GM19395 (cell line): ENCODE measurements around the gene BAIAP2L1.

Experiments used
- ATAC-seq: cut with Tn5 transposase; IDR thresholded peaks from one replicate; pipeline ENCODE4 v1.9.1; 2021; ENCODE audit warnings: mild to moderate bottlenecking, moderate library complexity; ENCODE audit not compliant: unreplicated experiment

BAIAP2L1 gene

DNA sequence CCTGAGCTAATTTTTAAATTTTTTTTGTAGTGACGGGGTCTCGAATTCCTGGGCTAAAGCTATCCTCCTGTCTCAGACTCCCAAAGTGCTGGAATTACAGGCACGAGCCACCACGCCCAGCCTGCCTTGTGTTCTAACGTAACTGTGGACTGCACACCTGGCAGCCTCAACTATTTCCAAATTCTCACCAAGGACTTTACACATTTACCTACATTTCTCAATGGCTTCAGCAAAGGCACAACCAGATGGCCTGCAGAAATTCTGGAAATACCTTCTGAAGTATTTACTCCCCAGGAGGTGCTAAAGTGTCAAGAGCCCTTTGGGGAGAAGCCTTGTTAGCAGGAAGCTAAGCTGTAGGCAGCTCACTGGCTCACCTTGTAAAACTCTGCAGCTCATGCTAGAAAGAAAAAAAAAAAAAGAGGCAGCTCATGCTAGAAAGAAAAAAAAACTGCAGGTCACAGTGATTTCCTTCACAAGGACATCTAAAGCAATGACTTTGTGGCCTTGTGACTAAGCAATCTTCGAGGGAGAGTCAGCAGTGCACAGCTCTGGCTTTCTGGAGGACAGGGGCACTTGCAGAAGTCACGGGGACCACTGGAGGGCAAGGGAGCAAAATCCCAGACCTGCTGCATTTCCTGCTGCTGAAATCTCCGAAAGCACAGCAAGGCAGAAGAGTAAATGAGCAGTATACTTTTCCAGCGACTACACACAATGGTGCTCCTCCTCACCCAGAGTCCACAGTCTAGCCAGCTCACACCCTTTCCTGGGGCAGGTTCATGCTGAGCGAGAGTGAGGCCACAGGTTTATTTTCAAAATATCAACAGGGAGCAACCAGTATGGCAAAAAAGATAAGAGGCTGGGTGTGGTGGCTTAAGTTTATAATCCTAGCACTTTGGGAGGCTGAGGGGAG is 40.4 kb downstream of the BAIAP2L1 start:
- ATAC-seq, result no peak

DNA sequence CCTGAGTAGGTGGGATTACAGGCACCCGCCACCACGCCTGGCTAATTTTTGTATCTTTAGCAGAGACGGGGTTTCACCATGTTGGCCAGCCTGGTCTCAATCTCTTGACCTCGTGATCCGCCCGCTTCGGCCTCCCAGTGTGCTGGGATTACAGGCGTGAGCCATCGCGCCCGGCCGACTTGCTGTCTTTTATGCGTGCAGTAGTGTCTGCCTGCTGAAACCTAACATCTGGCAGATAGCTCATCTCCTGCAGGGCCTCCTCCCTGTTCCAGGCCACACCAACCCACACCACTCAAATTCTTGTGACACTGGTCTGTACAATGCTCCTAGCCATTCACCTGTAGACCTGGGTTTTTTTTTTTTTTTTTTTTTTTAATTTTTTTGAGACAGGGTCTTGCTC is 41.5 kb downstream of the BAIAP2L1 start:
- ATAC-seq, result no peak

DNA sequence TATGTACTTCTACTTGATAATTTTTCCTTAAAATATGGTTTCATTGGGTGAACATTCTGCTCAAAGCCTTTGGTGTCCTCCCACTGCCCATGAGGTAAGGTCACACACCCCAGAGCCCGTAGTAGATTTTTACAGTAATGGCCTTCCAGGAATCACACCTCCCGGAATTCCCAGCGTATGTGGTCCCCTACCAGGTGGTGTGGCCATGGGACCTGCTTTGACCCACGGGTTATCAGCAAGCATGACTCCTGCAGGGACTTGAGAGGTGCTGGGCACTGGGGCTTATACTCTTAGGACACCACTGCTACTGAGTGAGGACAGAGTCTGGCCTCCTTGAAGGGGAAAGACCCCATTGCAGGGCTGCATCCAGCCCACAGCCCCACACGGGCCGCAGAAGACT is 42.2 kb downstream of the BAIAP2L1 start:
- no peak for ATAC-seq

DNA sequence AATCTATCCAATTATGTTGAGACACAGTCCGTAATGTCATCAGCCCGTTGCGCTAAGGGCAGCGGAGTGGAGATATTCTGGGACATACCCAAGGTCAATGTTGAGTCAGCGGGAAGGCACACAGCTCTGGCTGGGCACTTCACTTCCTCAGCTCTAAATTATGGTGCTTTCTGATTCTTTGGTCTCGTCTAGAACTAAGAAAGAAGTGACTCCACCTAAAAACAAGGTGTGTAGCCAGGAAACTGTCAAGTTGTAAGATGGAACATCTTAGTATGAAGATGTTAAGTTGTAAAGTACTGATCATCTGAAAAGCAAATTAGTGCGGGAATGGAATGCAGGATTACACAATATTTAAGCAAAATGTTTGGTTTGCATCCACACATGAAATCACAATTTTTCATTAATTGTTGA is 43.1 kb downstream of the BAIAP2L1 start:
- no peak for ATAC-seq

DNA sequence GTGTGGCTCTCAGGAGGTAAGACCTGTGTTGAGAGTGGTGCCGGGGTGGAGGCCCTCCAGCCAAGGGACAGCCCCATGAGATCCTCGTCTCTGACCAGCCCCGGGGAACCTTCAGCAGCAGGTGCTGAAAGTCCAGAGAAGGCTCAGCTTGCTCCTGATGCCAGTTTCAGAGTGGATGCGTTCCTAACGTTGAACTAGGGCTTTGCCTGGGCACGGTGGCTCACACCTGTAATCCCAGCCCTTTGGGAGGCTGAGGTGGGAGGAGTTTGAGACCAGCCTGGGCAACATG is 45.7 kb downstream of the BAIAP2L1 start:
- no peak for ATAC-seq

DNA sequence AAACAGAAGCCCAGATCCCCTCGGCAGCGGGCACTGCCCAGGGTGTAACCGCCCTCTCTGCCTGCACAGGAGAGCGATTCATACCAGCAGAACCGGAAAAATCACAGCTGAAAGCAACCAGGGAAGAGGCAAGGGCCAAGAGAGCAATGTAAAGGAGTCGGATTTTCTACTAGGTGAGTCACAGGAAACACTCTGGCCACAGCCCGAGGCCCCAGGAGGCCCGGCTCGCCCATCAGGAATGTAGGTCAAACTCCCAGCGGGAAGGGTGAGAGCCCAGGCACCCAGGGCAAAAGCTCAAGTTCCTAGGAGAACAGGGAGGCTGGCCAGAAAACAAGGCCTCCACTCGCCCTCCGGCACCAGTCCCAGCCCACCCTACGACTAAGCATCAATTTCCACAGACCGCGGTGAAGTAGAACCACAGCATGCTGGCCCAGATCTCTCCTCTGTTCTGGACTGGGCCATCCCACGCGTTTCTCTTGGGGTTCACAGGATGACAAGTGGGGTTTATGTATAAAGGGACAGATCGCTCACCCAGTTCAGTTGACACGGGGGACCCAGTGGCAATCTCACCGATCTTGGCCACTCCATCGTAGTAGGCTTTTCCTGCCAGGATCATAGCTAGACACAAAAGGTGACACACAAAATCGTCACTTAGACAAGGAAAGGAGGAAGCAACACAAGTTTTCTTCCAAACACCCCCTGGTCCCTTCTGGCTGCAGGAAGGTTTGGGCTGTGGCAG is 46.2 kb downstream of the BAIAP2L1 start:
- no peak for ATAC-seq

DNA sequence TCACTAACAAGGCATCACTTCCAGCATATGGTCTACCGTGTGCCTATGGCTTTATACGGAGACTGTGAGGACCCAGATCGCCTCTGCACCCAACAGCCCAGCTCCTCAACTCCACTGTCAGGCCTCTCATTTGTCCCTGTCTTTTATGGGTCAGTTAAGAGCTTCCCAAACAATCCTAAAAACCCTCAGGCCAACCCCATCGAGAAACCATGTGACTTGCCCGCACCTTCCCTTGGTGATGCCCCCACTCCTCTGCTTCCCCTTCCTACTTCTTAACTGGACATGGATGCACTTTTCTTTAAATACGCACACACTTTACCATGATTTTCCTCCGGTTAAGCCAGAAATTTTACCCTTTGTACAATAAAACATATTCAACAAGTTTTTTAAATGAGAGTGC is 46.8 kb downstream of the BAIAP2L1 start:
- ATAC-seq, result no peak

DNA sequence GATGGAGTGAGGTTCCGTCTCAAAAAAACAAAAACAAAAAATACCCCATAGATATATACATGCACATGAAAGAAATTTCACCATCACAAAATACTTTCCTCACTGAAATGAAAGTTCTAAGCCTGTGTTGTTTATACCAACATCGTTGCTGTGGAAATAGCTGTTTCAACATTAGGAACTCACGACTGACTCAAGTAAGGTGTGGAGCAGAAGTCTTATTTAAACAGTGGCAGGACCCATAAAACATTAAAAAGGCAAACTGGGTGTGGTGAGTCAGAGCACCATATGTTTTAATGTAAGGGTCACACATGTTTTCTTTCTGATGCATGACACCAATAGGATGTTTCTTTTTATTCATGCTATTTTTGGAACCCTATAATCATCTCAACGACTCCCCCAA is 48.3 kb downstream of the BAIAP2L1 start:
- no peak for ATAC-seq

DNA sequence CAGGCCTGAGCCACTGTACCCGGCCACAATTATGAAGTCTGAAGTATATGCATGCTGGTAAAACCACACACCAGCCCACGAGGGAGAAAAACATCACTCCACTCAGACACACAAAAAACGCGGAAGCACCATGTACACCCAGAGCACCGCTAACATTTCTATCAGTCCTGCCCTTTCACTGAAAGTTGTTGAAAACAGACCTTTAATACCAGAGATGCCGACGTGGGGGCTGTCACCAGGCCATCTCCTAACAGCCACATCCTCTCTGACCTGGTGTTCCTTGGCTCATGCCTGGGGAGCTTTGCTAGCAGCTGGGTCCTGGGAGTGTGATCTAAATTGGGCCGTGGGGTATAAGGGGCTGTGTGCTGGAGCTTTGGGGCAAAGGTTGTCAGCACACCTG is 49.8 kb downstream of the BAIAP2L1 start:
- ATAC-seq, result no peak

DNA sequence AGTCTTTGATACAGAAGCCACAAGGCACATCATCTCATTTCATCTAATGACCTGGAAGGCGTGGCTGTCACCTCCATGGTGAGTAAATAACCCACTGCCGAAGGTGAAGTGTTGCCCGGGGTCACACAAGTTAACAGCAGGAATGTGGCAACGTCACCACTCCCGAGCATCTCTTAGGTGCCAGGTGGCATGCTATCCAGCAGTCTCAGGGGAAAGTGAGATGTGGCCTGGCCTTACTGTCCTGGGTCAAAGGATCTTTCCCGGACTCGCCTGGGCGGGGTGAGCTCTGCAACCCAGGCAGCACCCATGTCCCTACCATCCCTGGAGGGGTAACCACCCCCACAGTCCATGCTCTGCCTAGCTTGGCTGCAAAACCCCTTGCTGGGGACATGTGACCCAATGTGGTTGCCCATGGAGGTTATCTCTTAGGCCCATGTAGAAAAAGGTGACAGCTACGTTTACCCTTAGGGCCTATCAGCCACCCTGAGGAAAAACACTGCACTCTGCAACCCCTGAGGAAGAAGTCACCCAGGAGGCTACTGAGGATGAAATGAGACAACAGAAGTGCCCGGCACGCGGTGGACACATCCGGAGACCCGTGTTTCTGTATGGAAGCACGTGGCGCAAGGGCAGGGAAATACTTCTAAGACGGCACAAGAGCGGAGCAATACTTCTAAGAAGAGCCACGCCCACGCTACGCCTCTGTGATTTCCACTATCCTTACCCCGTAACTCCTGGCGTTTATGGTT is 52.0 kb downstream of the BAIAP2L1 start:
- ATAC-seq, result no peak

DNA sequence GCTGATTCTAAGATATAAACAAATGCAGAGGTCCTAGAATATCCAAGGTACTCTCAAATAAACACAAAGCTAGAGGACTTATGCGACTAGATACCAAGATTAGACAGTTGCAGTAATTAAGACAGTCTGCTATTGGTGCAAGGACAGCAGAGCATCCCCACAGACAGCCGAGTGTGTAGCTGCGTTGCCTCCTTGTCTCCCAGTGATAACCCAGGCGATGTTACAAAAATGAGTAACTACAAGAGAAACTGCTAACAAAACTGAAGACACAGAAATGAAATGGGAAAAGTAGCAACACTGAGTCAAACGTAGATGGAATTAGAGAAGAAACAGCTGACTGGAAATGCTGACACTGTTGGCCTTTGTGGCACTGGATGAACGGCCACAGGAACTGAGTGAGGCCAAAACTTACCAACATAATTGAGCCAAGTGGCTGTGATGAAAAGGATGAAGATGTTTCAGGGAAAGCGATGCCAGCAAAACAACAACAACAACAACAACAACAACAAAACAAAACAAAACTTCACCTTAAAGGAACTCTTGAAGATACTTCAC is 54.3 kb downstream of the BAIAP2L1 start:
- ATAC-seq, result no peak

DNA sequence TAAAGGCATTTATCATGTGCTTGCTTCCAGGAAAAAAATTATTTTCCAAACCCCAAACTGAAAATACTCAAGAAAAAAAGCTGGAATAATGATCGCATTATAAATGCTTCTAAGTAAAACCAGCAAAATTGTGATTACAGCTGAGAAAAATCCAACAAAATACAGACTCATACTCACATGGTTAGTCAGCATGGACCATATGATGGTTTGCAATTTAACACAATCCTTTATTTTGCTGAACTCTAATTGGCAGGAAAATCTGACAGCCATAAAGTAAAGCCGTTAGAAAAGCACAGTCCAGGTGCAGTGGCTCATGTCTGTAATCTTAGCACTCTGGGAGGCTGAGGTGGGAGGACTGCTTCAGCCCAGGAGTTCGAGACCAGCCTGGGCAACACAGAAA is 59.8 kb downstream of the BAIAP2L1 start:
- ATAC-seq, result no peak

DNA sequence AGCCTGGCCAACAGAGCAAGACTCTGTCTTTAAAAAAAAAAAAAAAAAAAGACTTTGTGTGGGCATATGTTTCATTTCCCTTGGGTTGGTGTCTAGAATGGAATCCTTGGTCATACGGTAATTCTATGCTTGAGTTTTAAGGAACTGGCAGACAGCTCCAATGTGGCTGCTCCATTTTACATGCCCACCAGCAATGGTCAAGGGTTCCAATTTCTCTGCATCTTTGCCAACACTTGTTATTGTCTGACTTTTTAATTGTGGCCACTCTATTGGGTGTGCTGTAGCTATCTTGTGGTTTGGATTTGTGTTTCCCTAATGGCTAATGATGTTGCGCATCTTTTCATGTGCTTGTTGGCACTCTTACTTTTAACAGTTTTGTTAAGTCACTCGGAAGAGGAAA is 61.8 kb downstream of the BAIAP2L1 start:
- ATAC-seq, result no peak

DNA sequence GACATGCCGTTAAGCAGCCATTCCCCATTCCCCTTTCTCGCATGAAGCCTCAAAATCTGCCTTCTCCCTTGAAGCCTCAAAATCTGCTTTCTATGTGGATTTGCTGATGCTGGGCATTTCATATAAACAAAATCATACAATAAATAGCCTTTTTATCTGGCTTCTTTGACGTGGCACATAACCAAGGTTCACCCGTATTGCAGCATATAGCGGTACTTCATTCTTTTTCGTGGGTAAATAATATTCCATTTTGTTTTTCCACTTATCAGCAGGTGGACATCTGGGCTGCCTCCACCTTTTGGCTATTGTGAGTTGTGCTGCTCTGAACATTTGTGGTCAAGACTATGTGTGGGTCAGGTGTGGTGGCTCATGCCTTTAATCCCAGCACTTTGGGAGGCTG is 62.4 kb downstream of the BAIAP2L1 start:
- no peak for ATAC-seq

DNA sequence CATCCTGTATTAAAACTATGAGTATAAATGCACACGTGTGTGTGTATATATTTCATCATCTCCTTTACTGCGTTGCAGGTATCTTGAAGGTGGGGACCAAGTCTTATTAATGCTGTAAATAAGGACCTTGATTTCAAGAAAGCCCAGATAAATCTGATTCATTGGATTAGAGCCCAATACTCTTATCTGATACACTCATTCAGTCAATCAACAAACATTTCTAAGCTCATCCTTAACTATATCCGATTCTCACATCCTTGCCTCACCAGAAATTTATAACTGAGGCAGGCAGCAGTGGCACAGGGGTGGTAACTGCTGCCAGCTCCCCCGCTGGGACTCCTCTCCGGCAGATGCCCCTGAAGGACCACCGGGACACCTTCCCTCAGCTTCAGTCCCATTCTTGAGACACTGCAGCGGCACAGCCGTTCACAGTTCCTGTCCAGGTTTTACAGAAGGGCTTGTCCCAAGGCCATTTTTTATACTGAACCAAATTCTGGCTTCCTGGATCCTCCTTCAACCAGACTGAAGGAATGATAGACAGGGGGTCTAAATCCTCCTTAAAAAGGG is 65.4 kb downstream of the BAIAP2L1 start:
- no peak for ATAC-seq

DNA sequence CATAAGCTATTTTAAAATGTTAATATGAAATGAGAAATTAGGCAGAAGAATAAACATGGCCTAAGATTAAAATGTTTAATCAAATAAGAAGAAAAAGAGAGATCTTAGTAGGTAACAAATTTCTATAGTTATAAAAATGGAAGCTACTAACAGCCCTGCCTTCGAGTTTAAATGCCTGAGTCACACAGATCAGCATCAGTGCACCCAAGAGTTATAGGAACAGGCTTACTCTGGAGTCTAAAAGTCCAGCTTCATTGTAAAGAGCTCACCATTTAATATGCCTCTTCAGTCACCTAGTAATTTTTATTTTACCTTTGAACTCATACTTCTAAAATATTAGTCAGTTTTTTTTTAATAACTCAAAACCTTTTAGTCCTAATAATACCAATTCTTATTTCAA is 66.8 kb downstream of the BAIAP2L1 start:
- ATAC-seq, result no peak

DNA sequence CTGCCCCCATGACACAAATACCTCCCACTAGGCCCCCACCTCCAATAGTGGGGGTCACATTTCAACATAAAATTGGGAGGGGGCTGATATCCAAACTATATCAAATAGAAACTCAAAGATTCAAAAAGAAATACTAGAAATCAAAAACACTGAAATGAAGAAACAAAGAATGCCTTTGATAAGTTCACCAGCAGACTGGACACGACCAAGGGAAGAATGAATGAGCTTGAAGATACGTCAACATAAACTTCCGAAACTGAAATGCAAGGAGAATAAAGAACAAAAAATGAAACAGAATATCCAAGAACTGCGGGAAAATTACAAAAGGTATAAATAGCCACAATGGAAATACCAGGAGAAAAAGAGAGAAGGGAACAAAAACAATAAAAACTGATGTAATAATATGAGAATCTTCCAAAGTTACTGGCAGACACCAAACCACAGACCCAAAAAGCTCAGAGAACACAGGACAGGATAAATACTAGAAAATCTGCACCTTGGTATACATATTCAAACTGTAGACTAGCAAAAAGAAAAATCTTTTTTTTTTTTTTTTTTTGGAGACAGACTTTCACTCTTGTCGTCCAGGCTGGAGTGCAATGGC is 69.9 kb downstream of the BAIAP2L1 start:
- no peak for ATAC-seq

DNA sequence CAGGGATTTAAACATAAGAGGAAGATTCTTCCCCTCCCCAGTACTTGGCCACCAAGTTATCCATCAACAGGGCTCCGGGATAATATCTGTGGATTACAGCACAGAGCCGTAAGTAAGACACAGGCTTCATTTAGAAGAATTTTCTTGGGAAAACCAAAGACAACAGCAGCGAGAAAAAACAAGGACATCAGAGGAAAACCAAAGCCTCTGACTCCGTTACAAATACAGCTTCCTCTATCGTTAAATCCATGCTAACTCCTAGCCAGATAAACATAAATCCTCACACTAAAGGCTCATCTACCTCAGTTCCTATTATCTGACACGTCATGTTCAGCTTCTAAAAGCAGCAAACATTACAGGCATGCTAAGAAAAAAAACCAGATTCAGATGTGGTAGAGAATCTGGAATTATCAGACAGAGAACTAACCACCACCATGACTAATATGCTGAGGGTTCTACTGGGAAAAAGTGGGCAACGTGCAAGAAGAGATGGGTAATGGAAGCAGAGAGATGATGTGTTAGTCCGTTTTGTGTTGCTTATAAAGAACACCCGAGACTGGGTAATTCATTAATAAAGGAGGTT is 71.0 kb downstream of the BAIAP2L1 start:
- ATAC-seq, result no peak

DNA sequence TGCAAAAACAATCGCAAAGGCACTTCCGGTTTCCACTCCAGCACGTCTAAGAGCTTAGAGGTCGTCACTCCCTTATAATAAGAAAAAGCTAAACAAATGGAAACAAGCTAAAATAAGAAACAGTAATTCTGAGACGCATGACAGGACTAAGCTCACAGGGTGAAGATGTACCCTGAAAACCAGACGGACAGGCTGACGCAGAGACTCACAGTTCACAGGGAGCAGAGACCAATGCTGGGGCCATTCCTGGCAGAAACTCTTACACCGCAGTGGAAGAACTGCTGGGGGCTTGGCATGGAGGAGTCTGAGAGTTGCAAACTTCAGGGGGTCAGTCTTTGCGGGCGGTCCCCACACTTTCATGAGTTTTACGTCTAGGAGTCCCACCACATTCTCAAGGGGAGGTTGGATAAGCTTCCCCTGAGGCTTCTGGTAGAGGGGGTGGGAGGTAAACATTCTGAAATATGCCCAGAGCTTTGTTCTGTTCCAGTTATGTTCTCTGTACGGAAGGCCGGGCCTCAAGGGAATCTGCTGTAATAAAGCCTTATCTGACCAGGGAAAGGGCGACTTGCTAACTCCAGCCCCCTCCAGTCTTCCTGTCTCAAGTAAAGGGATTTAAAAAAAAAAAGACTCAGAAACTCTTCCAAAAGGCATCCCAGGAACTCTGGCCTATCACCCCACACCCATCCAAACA is 71.6 kb downstream of the BAIAP2L1 start:
- no peak for ATAC-seq

DNA sequence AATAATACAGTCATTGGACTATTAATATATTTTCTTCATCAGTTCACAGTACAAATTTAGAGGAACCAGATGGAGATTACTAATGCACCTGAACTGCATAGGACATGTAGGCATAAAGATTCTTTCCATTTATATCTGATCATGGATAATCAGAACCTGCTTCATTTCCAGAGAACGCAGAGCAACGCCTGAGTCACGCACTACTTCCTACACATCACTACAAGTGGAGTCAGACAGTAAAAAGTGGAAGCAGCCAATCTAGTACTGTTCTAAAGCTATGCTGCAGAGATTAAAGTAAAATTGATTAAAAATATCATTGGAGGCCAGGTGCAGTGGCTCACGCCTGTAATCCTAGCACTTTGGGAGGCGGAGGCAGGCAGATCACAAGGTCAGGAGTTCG is 76.1 kb downstream of the BAIAP2L1 start:
- ATAC-seq, result no peak
